Inferior parietal cortex (tissue), 1 donor: ENCODE measurements around the gene GMFB.
"Not testable (repeated sequence)": the region's sequence is repeated elsewhere in the genome, so short reads cannot be mapped to it uniquely, and the experiment has no call there.

Source experiments
- DNase-seq: peaks from one replicate; pipeline ENCODE4 v3.0.0-alpha.2; 2016; ENCODE audit errors: extremely low spot score

GMFB gene

DNA sequence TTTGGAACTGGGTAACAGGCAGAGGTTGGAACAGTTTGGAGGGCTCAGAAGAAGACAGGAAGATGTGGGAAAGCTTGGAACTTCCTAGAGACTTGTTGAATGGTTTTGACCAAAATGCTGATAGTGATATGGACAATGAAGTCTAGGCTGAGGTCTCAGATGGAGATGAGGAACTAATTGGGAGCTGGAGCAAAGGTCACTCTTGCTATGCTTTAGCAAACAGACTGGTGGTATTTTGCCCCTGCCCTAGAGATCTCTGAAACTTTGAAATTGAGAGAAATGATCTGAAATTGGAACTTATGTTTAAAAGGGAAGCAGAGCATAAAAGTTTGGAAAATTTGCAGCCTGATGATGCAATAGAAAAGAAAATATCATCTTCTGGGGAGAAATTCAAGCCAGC lies 30.2 kb downstream of the GMFB start:
- DNase-seq, result not testable (repeated sequence)

DNA sequence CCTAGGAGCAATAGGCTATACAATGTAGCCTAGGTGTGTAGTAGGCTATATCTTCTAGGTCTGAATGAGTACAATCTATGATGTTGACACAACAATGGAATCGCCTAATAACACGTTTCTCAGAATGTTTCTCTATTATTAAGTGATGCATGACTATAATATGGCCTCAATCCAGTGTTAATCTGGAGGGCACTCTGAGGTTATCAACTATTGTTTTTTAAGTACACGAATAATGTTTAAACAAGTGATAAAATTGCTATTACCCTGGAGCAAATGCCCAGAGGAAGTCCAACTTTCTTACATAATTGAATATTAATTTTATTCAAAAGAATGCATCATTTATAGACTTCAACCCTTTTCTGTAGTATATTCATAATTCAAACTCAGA lies 31.2 kb downstream of the GMFB start:
- DNase-seq, result no peak

DNA sequence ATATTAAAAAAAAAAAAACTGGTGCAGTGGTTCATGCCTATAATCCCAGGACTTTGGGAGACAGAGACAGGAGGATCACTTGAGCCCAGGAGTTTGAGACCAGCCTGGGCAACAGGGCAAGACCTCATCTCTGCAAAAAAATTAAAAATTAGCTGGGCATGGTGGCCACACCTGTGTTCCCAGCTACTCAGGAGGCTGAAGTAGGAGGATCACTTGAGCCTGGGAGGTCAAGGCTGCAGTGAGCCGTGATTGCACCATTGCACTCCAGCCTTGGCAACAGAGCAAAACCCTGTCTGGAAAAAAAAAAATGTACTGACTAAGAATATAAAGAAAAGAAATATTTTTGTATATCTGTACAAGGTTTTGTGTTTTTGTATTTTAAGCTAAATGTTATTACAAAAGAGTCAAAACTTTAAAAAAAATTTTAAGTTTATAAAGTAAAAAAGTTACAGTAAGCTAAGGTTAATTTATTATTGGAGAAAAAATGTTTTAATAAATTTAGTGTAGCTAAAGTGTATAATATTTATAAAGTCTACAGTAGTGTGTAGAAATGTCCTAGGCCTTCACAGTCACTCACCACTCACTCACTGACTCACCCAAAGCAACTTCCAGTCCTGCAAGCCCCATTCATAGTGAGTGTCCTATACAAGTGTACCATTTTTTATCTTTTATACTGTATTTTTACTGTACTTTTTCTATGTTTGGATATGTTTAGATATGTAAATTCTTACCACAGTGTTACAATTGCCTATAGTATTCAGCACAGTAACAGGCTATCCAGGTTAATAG lies 31.8 kb downstream of the GMFB start:
- DNase-seq, result not testable (repeated sequence)

DNA sequence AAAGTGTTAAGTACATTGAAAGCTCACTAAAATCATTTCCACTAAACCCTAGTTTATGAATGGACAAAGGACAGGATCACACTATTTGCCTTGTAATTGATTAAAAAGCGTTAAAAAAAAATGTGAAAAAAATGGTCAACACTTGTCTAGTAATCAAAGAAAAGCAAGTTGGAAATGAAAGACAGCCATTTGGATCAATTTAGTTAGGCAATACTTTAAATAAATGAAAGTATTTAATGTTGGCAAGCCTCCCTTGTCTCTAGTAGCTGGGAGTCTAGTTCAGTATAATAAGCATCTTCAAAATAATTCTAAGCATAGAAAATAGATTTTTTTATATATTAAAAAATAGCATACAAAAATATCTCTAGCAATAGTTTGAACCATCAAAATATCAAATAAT lies 33.4 kb downstream of the GMFB start:
- DNase-seq, result no peak

DNA sequence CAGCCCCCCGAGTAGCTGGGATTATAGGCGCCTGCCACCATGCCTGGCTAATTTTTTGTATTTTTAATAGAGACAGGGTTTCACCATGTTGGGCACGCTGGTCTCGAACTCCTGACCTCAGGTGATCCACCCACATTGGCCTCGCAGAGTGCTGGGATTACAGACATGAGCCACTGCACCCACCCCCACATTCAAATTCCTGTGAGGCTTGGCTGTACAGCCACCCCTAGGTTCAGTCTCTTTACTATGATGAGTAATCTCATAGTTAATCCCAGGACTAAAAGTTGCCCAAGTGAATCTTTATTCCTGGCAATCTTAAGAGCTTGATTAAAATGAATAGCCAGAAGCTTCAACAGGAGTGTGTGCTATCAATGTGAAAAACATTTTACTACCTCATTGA lies 34.8 kb downstream of the GMFB start:
- not testable (repeated sequence) for DNase-seq

DNA sequence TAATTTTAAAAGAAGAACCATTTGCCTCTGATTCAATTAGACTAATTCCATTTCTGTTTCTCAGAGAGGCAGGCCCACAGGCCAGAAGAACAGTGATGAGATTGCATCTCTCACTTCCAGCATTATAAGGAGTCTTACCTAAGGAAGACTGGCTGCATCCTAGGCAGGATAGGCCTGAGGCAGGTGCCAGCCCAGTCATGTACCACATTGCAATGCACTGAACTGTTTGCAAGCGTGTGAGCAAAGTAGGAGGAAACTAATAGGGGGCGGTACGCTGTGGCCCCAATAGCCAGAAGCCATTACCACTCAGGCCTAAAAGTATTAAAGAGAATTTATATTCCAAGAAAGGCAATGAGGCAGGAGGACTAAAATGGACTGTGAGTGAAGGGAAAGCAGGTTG lies 35.5 kb downstream of the GMFB start:
- DNase-seq, result no peak

DNA sequence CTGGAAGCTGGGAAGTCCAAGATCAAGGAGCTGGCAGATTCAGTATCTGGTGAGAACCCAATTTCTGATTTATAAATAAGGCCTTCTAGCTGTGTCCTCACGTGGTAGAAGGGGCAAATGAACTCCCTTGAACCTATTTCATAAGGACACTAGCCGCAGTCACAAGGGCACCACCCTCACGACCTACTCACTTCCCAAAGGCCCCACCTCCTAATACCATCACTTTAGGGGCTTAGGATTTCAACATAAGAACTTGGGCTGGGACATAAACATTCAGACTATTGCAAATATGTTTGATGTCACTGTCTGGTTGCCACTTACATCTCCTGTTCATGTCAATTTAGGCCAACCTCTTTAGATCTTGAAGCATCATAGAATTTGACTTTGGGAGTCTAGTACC lies 36.8 kb downstream of the GMFB start:
- no peak for DNase-seq

DNA sequence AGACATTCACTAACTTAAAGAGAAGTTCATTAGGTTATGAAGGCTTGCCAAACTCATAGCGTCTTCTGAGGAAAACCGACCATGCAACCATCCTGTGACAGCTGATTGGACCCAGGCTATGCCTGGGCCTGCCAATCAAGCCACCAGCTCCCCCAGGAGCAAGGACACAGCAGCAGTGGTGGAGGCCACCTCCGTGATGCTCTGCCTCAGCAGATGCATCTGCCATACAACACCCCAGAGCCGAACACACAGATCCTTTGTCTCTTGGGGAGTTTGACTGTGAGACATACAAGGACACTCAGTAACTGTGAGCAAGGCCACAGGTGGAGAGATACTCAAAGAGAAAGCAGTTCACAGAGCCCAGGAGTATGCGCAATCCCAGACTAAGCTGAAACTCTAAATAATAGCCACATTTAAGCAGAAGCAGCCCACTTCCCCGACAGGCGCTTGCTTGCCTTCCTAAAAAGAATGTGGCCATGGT lies 37.6 kb downstream of the GMFB start:
- DNase-seq, result no peak

DNA sequence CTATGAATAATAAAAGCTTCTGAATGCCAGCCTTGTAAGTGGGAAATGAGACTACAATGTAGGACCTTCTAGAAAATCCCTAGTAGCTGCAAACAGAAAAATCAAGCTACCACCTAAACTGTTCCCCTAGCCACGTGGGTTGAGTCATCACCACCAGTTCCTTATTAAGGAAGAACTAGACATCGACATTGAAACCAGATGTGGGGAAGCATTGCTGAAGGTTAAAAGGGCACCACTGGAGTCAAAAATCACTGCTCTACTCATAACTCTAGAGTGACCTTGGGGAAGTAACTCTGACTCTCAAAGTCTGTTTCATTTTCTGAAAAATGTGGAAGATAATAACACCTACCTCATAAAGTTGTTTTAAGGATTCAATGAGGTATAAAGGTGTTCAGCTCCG lies 38.2 kb downstream of the GMFB start:
- no peak for DNase-seq

DNA sequence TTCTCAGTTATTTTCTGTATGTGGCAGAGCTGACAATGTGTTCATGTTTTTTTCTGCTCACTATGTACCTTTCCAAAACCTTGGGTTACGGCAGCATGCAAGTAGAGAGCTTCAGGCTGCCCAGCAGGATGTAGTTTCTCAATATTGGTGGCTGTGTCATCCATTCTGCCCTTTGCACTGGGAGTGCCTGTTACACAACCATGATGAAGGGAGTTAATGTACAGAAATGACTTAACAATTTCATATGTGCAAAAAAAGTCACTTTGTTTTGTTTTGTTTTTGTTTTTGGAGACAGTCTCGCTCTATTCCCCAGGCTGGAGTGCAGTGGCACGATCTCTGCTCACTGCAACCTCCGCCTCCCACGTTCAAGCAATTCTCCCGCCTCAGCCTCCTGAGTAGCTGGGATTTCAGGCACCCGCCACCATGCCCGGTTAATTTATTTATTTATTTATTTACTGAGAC lies 41.5 kb downstream of the GMFB start:
- DNase-seq, result no peak

DNA sequence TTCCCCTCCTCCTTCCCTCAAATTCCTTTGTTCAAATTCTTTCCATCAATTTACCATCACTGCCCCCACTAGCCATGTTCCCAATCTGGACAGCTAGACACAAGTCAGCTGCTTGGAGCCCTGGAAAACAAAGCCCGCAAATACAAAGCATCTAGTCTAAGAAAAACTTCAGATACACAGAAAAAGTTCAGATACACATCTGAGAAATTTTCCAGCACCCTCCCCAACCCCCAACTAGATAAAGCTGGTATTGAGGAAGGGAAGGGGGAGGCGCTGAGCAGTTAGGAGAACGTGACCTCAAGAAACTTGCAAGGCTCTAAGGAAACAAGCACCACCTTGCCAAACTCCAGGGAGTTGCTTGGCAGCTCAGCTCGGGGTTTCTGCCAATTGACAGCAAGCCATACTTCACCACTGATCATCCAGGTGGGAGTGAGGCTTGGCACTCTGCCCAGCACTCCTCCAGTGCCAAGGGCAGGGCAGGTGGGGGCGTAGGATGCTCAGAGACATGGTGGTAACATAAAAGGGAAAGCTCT lies 42.6 kb downstream of the GMFB start:
- DNase-seq, result peak; percentile 40

DNA sequence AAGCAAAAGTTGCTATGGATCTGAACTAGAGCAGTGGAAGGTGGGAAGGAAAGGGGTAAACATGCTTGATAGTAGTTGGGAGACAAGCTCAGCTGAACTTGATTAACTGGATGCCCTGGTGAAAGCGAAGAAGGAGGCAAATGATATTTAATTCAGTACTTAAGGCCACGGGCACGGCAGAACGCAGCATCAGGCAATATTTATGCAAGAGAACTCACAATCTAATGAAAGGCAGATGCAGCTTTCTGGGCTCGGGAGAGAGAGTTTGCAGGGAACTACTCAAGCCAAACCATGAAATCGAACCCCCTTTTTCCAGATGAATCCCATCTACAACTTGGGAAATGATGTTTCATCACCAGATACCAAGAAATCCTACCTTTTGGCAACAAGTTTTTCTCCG lies 44.1 kb downstream of the GMFB start:
- no peak for DNase-seq

DNA sequence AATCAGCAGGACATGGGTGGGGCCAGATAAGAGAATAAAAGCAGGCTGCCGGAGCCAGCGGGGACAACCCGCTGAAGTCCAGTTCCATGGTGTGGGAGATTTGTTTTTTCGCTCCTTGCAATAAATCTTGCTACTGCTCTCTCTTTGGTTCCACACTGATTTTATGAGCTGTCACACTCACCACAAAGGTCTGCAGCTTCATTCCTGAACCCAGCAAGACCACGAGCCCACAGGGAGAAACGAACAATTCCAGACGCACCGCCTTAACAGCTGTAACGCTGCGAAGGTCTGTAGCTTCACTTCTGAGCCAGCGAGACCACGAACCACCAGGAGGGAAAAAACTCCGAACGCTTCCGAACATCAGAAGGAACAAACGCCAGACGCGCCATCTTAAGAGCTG lies 44.8 kb downstream of the GMFB start:
- DNase-seq, result no peak

DNA sequence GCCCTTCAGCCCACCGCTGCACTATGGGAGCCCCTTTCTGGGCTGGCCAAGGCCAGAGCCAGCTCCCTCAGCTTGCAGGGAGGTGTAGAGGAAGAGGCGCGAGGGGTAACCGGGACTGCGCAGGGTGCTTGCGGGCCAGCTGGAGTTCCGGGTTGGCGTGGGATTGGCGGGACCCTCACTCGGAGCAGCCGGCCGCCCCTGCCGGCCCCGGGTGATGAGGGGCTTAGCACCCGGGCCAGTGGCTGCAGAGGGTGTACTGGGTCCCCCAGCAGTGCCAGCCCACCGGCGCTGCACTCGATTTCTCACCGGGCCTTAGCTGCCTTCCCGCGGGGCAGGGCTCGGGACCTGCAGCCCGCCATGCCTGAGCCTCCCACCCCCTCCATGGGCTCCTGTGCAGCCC lies 45.8 kb downstream of the GMFB start:
- DNase-seq, result not testable (repeated sequence)

DNA sequence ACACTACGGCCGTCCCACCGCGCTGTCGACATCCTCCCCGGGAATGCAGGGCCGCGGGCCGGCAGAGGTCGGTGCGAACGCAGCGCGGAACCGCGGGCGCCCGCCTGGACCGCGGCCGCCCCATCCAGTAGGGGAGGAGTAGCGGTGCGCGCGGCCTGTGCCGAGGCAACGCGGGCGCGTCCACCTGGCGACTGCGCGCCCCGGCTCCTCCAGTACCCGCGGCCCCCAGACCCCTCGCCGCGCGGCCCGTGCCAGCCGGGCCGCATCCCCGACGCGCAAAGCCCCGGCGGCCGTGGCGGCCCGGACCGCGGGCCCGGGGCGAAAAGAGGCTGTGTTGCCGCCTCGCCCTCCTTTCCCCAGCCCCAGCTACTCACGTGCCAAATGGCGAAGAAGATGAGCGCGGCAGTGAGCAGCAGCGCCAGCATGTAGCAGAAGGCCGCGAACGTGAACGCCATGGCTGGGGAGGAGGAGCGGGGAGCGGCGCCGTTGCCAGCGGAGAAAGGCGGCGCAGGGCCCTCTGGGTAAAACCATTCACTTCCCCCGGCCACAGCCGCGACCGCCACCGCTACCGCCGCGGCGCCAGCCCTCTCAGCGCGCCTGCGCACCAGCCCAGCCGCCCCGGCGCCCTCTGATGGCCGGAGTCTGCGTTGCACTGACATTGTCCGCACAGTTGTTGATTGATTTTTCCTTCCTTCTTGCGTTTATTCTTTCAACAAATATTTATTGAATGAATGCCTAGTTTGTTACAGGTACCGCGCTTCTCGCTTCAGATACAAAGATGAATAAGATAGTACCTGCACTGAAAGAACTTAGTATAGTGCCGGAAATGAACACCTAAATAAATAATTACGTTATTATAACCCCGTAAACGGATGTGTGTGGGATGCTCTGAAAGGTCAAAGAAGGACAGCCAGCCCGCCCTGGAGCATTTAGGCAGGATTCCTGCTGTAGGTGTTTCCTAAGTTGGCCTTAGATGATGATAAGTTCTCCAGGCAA lies 47.6 kb downstream of the GMFB start, which contains the start of gene CNIH1:
CNIH1 (minus strand) TSS at position 502 of the 996 bp plus-strand sequence; CDS start at position 455, 47 bp downstream.
- DNase-seq, result peak; percentile 91

DNA sequence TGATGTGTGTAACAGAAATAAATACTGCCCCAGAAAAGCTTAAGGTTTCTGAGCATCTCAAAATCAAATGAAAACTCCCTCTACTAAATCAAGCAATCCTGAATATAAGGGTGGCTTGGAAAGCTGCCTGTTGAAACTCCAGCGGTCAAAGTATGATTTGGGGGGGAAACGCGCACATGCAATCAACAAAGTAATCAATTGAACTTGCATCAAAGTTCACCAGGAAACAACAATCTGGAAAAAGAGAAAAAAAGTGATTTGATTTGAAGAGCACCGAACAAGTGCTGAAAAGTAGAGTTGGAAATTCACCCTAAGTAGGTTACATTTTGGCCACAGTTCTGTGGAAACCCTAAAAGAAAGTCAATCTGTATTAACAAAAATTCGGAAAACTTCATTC lies 48.3 kb downstream of the GMFB start:
- DNase-seq, result no peak

DNA sequence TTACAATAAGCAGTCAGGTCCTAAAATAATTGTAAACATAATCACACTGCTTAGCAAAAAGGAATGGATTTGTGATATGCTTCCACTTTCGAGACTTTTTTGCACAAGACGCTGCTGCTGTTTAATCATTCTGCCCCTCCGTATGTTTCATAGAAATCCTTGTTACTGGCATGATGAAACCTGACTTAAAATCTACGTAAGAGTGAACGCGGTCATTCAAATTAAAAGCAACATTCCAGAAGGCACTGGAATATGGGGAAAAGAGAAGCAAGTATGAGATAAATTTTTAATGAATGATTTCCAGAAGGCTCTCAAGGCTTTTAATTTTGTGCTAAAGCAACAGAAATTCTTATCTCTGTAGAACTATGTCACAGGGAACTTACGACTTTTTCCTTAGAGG lies 48.7 kb downstream of the GMFB start:
- DNase-seq, result no peak

DNA sequence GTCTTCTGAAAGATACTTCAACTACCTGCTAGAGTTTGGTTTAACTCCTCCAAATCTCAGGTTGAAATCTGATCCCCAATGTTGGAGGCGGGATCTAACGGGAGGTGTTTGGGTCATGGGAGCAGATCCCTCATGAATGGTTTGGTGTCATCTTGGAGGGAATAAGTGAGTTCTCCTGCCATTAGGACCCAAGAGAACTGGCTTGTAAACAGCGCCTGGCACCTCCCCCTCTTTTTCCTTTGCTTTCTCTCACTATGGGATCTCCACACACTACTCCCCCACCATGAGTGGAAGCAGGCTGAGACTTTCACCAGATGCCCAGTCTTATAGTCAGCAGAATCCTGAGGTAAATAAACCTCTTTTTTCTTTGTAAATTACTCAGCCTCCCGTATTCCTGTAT lies 50.1 kb downstream of the GMFB start:
- no peak for DNase-seq

DNA sequence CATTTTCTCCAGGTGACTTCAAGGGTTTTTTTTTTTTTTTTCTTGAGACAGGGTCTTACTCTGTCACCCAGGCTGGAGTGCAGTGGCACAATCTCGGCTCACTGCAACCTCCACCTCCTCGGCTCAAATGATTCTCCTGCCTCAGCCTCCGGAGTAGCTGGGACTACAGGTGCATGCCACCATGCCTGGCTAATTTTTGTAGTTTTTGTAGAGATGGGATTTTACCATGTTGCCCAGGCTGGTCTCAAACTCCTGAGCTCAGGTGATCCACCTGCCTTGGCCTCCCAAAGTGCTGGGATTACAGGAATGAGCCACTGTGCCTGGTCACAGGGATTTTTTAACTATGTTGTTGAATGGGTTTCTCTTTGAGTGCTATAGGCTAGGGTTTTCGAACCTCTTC lies 50.8 kb downstream of the GMFB start:
- not testable (repeated sequence) for DNase-seq

DNA sequence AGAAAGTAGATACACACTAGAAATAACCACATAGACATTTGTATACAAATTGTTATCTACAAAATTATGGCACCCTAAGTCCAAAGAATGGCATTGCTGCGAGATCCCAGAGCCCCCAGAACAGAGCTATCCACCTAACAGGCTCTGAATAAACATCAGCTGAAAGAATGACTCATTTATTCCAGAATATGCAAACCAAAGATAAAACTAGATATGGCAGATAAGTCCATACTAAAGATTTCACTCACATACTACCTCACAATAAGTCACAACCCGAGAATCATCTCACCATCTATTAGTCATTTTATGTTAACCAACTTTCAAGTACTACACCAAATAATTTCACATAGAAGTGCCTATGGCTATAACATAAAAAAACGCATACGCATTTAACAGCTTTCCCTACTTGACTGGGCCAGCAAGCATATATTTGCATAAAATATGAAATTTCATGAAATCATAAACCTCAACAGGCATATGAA lies 53.2 kb downstream of the GMFB start:
- DNase-seq, result no peak

DNA sequence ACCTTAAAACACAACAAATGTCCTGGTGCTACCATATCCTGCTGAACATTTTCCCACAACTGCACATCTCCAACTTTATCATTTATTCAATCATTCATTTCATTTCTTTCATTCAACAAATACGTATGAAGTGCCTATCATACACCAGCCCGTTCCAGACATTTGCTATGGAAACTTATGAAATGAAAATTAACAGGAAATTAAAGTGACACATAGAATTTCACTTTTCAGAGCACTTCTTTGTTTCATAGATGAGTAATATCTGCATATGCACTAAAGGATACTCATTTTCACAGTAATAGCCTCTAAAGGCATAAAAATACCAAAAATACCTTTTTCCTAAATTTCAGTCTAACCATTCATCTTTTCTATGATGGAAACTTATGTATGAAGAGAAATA lies 60.3 kb downstream of the GMFB start:
- no peak for DNase-seq

DNA sequence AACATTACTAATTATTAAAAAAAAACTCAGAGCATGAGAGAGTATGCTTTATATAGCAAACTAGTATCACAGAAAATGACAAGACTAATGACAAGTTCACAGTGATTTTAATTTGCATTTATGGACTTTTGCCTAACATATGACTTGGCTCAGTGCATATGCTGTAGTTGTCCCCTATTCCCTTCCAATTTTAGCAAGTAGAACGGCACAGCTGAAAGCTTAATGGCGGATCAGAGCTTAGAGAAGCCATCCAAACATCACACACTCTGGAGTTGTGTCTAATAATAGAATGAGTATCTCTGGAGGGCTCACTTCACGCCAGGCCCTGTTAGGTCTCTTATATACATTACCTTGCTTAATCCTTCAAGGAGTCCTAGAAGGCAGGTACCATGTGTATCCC lies 60.9 kb downstream of the GMFB start:
- DNase-seq, result no peak
